ENCODE data around the gene CREB3L2. TPM values are rescaled to one million over a fixed set of nuclear protein-coding genes. Genes with fewer than 3 reads are reported as not detected.

Gene CREB3L2
- total and polyA plus RNA-seq, 2 of the 13 experiments (the other 11 are each of a cell fraction or from before 2014, with no cell fraction given) = 22.1 to 41.1 TPM

- TF ChIP-seq DZIP1 (CRISPR knock-in tag; IDR thresholded peaks at IDR 0.05) = no peak
- TF ChIP-seq ZNF337 (CRISPR knock-in tag; IDR thresholded peaks at IDR 0.05; ENCODE audit: borderline replicate concordance, low read depth) = no peak
- no peak for TF ChIP-seq ARID5B (CRISPR knock-in tag; IDR thresholded peaks at IDR 0.05)
- no peak for TF ChIP-seq HNRNPK (IDR thresholded peaks at IDR 0.05; ENCODE audit: low read depth, low read length, poor library complexity, severe bottlenecking)
- TF ChIP-seq ADNP (CRISPR knock-in tag; IDR thresholded peaks at IDR 0.05) = no peak
- TF ChIP-seq CSRNP1 (CRISPR knock-in tag; IDR thresholded peaks at IDR 0.05) = no peak
- TF ChIP-seq SP5 (CRISPR knock-in tag; IDR thresholded peaks at IDR 0.05; ENCODE audit: borderline replicate concordance, low read depth) = no peak
- no peak for TF ChIP-seq CERS6 (CRISPR knock-in tag; IDR thresholded peaks at IDR 0.05)
- TF ChIP-seq MAZ (IDR thresholded peaks at IDR 0.05; ENCODE audit: borderline replicate concordance, low read depth, low read length) = no peak
- no peak for TF ChIP-seq MAZ (CRISPR knock-in tag; IDR thresholded peaks at IDR 0.05; ENCODE audit: low read depth)
- TF ChIP-seq NKX3-1 (CRISPR knock-in tag; IDR thresholded peaks at IDR 0.05) = 0 out of 2 replicates have a peak, but pooled peaks have one; percentile 11
- TF ChIP-seq ZNF883 (CRISPR knock-in tag; IDR thresholded peaks at IDR 0.05; ENCODE audit: not compliant biosample characterization) = no peak
- TF ChIP-seq AKAP8 (CRISPR knock-in tag; IDR thresholded peaks at IDR 0.05) = no peak
- no peak for TF ChIP-seq ZNF382 (CRISPR knock-in tag; IDR thresholded peaks at IDR 0.05; ENCODE audit: borderline replicate concordance)
- TF ChIP-seq SNAI1 (CRISPR knock-in tag; IDR thresholded peaks at IDR 0.05; ENCODE audit: borderline replicate concordance) = no peak
- TF ChIP-seq ZIK1 (CRISPR knock-in tag; IDR thresholded peaks at IDR 0.05; ENCODE audit: borderline replicate concordance, low read depth) = no peak
Measured at GRCh38 chr7:137992550-137993394, 9.1 kb downstream of the CREB3L2 start (continued).
